ENCODE data around the gene MYBPC2.
"Not testable (repeated sequence)": the region's sequence is repeated elsewhere in the genome, so short reads cannot be mapped to it uniquely, and the experiment has no call there.

Gene MYBPC2

DNA sequence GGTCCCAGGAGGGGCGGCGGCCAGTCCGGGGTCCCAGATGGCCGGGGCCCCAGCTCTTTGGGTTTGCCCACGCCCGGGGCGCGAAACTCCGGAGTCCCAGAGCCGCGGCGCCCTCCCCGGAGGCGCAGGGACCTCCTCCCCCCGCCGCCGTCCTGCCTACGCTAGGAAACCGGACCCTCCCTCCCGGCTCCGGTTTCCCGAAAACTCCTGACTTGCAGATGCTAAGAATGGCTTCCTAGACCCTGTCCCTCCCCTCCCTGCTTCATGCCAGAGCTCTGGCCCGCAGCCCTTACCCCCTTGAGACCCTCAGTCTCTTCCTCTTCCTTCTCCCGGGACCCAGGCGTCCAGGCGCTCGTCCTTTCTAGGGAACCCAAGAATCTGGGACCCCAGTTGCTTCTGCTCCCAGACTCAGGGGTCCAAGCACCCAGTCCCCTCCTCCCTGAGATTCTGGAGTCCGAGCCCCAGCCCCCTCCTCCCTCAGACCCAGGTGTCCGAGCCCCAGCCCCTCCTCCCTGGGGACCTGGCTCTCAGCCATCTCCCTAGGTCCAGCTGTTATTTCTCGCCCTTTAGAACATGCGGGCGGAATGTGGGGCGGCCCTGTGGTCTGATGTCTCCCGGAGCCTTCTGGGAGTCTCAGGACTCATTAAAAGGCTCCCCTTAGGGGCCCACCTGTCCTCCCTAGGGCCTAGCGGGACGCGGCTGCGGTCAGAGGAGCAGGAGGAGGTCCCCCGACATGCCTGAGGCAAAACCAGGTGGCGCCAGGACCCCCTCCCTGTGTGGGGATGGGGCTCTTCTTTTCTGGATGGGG lies at the start of gene MYBPC2:
TSS of gene MYBPC2 (plus strand) at position 672 of the 808 bp plus-strand sequence. CDS start at position 734, 62 bp downstream.
- no peak for DNase-seq (ENCODE audit: low spot score)

- no peak for DNase-seq (ENCODE audit: low spot score)
Measured at GRCh38 chr19:50383001-50383851, 49.5 kb upstream of the MYBPC2 start.

- peak; percentile 99 for DNase-seq (ENCODE audit: low spot score)
Measured at GRCh38 chr19:50383852-50384684, 48.6 kb upstream of the MYBPC2 start, which contains the start of gene POLD1. Gene POLD1 (plus strand): TSS chr19:50384347. CDS start chr19:50398852, 14,505 bp downstream.

DNA sequence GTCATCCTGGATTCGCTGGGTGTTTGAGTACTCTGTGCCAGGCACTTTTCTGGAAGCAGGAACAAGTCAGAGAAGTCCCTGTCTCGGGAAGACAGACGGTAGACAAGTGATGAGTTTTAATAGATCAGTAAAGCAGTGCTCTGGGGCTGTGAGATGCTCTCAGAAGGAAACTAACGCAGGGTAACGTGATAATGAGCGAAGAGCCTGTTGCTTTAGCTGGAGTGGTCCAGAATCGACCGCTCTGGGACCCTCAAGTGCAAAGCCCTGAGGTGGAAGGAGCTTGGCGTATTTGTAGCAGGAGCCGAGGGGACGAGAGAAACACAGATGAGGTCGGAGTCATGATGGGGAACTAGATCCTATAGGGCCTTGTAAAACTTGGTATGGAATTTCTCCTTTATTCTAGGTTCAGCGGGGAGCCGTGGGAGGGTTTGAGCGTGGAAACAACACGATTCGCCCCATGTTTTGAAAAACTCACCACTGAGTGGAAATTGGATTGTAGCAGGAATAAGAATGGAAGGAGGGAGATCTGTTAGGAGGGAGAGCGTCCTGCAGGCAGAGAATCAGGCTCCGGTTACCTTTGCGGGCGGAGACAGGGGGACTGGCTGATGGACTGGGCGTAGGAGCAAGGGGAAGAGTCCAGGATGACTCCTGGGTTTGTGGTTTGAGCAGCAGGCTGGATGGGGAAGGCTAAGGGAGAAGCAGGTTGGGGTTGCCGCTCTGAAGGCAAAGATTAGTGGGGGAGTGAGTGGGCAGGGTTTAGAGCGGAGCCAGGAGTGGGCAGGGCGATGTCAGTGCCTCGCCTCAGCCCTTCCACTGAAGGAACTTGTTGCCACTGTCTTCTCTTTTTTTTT lies 47.8 kb upstream of the MYBPC2 start:
- no peak for DNase-seq (ENCODE audit: low spot score)

DNA sequence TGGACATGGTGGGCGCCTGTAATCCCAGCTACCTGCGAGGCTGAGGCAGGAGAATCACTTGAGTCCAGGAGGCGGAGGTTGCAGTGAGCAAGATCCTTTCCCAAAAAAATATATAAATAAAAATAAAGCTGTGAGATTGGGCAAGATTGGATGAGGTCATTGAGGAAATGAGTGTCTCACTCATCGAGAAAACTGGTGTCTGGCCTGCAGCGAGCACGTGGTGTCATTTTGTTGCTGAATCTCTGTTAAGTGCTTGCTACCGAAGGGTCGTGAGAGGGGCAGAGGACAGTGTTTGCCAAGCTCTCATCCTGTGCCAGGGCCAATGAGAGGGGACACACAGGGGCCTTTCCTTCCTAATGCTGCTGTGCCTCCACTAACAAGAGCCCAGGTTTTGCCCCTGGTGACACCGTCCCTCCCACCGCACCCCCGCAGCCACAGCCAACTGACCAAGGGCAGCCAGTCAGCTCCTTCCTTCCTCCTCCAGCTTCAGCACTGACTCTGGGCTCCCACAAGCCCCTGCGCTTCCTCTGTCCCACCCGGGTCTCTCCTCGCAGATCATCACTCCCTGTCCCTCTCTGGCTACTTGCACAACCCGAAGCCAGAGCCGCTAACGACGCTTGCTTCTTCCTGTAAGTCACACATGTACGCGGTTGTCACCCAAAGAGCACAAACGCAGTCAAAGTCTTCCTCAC lies 45.4 kb upstream of the MYBPC2 start:
- no peak for DNase-seq (ENCODE audit: low spot score)

DNA sequence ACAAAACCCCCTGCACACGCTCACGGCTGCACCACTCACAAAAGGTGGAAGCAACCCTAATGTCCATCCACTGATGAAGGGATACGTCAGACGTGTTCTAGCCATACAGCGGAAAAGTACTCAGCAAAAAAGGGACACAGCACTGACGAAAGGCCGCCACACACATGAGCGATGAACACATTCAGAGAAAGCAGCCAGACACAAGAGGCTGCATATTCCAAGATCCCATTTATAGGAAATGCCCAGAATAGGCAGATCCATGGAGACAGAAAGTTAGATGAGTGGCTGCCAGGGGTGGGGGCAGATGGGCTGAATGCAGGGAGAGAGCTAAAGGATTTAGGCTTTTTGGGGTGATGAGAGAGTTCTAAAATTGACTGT lies 44.8 kb upstream of the MYBPC2 start:
- no peak for DNase-seq (ENCODE audit: low spot score)

DNA sequence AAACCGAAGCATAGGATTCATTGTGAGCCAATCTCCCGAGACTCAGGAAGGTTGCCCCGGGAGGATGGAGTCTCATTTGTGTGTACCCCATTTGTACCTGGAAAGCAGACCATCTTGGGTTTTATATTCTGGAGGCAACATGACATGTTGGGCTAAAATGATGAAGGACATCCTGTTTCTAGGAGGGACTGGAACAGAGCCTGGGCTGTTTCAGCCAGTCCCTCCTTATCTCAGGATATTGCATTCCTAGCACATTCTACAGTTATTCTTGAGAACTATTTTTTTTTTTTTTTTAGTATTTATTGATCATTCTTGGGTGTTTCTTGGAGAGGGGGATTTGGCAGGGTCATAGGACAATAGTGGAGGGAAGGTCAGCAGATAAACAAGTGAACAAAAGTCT lies 42.4 kb upstream of the MYBPC2 start:
- not testable (repeated sequence) for DNase-seq (ENCODE audit: low spot score)

DNA sequence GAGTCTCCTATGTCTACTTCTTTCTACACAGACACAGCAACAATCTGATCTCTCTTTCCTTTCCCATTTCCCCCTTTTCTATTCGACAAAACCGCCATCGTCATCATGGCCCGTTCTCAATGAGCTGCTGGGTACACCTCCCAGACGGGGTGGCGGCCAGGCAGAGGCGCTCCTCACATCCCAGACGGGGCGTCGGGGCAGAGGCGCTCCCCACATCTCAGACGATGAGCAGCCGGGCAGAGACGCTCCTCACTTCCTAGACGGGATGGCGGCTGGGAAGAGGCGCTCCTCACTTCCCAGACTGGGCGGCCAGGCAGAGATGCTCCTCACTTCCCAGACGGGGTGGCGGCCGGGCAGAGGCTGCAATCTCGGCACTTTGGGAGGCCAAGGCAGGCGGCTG lies 41.7 kb upstream of the MYBPC2 start:
- DNase-seq (ENCODE audit: low spot score) = not testable (repeated sequence)

- no peak for DNase-seq (ENCODE audit: low spot score)
Measured at GRCh38 chr19:50392759-50393158, 39.9 kb upstream of the MYBPC2 start.

- DNase-seq (ENCODE audit: low spot score) = no peak
Measured at GRCh38 chr19:50393589-50393988, 39.1 kb upstream of the MYBPC2 start.

GRCh38 chr19:50394017-50394416 lies 38.7 kb upstream of the MYBPC2 start:
- no peak for DNase-seq (ENCODE audit: low spot score)

GRCh38 chr19:50398675-50399367 lies 33.9 kb upstream of the MYBPC2 start:
- no peak for DNase-seq (ENCODE audit: low spot score)

DNA sequence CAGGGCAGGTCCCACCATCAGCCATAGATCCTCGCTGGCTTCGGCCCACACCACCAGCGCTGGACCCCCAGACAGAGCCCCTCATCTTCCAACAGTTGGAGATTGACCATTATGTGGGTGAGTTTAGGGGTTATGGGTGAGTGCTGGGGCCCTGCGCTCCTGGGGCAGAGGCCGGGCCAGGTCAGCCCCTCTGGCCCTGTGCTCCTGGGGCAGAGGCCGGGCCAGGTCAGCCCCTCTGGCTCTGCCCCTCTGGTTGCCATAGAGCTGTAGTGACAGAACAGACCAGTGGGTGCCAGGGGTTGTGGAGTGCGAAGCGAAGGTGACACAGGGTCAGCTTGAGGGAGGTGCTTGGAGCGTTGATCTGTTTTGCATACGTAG lies 33.3 kb upstream of the MYBPC2 start:
- no peak for DNase-seq (ENCODE audit: low spot score)

DNA sequence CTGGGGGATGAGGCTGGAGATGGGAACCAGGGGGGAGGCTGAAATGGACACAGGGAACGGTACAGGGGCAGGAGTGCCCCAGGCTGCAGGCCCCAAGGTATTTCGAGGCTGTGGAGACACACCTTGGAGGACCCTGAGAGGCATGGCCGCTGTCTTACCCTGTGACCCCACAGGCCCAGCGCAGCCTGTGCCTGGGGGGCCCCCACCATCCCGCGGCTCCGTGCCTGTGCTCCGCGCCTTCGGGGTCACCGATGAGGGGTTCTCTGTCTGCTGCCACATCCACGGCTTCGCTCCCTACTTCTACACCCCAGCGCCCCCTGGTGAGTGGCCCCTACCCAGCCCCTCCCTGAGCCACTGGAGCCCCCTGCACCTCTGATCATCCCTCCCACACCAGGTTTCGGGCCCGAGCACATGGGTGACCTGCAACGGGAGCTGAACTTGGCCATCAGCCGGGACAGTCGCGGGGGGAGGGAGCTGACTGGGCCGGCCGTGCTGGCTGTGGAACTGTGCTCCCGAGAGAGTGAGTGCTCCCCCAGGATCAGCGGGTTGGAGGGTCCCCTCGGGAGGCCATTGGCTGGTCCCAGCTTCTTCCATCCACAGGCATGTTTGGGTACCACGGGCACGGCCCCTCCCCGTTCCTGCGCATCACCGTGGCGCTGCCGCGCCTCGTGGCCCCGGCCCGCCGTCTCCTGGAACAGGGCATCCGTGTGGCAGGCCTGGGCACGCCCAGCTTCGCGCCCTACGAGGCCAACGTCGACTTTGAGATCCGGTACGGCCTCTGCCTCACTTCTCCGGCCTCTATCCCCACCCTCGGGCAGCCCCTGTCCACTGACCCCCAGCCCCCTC lies 30.9 kb upstream of the MYBPC2 start:
- DNase-seq (ENCODE audit: low spot score) = no peak

- DNase-seq (ENCODE audit: low spot score) = no peak
Measured at GRCh38 chr19:50402544-50403301, 30.0 kb upstream of the MYBPC2 start.

GRCh38 chr19:50406156-50406820 lies 26.4 kb upstream of the MYBPC2 start:
- DNase-seq (ENCODE audit: low spot score) = no peak

GRCh38 chr19:50406829-50407228 lies 25.9 kb upstream of the MYBPC2 start:
- no peak for DNase-seq (ENCODE audit: low spot score)

- no peak for DNase-seq (ENCODE audit: low spot score)
Measured at GRCh38 chr19:50409347-50409746, 23.3 kb upstream of the MYBPC2 start.

Data from CD4-positive, alpha-beta T cell treated with Interleukin-6 at 100 ng/mL for 8 hours (primary cell).